NCI-H82 treated with DMSO at 0.1 percent for 48 hours (cell line): Measurements from ENCODE around the gene RAI14.
A peak's percentile ranks its signal among the peaks of the same experiment; 100 is the strongest.

Experiments used
- DNase-seq: peaks from one replicate; lab custom pipeline; 2025; ENCODE audit not compliant: unreplicated experiment; lab: John Stamatoyannopoulos, UW

RAI14 gene

DNA sequence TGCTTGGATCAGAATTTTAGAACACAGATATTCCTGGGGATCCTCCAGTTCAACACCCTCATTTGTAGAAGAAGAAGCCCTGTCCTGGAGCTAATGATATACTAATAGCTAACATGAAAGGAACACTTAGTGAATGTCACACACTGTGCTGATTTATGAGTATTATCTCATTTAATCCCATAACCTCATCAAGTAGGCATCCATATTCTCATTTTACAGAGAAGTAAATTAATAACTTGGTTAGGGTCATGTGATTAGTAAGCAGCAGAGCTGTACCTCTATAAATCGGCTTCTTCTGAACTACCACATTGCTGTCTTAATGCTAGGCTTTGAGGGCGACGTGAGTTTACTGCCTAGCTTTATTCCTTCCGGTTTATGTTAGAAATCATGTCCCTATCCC lies 188.9 kb downstream of the RAI14 start:
- DNase-seq = peak; percentile 1

DNA sequence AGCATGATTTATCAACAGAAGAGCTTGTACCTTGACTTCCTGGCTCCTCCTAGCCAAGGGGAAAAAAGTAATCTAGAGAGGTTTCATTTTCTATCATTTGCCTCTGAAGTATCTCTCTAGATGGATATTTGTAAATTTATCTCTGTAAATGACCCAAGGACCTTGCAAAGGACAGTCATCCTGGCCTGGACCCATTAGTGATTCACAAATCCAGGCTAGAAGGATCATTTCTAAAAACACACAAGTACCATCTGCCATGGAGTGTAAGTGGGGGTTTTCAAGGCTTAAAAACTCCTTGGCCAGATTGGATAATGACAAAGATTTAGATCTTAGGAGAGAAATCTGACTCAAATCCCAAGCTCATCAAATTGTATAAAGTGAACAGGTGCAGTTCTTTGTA lies 190.9 kb downstream of the RAI14 start:
- DNase-seq = peak; percentile 68

DNA sequence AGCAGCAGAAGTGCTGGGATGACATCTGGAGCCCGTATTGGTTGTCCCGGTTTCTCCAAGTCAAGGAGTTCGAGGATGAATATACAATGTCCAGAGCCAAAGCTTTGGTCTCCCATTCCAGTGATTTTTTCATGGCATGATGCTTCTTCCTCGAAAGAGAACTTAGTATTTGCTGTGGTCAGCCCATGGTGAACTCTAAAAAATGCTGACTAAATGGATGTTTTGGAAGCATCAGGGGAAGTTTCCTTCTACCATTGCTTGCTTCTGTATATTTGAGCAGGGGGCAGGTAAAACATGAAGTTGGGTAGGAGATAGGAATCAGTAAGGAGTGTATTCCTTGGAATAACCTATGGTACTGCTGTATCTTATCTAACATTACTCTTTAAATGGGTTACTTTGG lies 191.4 kb downstream of the RAI14 start:
- no peak for DNase-seq

DNA sequence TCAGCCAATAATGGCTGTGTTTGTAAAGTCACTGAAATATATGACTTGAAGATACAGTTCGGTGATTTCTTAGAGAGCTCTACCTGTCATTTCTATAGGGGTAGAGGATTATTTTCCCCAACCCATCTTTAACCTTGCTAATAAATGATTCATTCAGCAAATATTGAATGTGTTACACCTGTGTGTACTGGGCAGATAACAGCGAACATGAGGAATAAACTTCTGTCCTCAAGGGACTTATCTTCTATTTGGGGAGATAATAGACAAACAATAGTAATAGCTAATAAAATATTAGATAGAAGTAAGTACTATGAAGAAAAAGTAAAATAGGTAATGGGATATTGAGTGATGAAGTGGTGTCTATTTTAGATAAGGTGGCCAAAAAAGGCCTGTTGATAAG lies 192.1 kb downstream of the RAI14 start:
- no peak for DNase-seq

DNA sequence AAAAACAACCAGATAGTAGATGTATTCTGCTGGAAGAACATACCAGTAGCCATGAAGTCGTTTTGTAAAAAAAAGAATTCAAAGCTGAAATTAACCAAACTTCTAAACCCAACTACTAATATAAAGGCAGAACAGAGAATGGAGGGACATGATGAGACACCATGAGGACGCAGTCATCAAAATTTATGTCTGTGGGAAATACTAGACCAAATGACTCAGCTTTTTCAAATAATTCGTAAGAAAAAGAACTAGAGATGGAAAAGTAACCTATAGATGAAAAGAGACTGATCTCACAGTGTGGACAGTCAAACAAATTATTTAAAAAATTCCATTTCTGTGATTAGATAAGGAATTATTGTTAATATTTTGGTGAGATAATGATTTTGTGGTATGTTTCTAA lies 193.1 kb downstream of the RAI14 start:
- DNase-seq = no peak

DNA sequence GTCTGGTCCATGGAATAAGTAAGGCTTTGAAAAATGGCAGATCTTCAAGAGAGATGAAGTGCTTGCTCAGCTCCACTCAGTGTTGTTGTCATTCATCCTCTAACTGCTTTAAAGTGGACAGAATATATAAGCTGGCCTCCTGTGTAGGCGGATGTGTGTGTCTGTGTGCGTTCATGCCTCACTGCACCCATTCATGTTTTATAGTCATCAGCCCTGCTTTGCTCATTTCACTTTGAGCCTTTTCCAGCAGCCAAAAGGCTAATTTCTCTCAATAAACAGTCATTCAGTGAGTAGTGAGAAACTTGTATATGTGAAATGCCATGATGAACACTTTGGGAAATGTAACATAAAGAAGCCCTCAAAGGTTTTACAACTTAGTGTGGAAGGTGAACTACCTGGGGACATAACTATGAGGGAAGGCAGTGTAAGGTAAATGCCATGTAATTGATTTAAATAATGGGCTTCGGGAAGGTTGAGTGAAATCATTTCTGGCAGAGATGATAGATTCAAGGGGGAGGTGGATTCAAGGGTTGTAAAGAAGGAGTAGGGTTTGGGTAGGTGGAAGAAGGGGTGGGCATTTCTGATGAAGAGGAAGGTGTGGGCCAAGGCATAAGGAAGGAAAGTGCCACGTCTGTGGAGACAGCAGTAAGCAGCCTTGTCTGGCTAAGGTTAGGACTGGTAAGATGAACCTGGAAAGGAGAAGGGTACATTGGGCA lies 198.5 kb downstream of the RAI14 start:
- no peak for DNase-seq

- no peak for DNase-seq
These were observed 201.0 kb downstream of the RAI14 start for GRCh38 chr5:34857161-34857560.

- DNase-seq = no peak
These were observed 201.8 kb downstream of the RAI14 start for GRCh38 chr5:34857894-34858293.

DNA sequence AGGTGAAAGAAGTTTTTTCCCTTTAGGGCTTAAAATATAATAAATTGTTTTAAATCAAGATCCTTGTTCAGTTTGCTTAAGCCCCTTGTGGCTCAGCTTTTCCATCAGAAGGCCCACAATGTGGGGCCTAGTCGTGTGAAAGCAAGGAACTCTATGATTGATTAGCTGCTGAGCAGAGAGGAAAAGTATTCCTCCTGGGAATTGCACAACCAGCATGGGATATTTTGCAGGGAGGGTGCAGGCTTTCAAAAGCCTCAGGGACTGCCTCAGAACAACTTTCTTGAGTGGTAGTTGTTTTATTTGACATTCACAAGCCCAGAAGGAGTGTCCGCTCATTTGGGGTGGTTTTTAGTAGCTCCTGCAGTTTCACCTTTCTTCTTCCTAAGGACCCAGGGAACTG lies 202.7 kb downstream of the RAI14 start:
- no peak for DNase-seq

GRCh38 chr5:34859253-34859652 lies 203.1 kb downstream of the RAI14 start:
- no peak for DNase-seq

- DNase-seq = no peak
These were observed 207.8 kb downstream of the RAI14 start for GRCh38 chr5:34863946-34864345.

DNA sequence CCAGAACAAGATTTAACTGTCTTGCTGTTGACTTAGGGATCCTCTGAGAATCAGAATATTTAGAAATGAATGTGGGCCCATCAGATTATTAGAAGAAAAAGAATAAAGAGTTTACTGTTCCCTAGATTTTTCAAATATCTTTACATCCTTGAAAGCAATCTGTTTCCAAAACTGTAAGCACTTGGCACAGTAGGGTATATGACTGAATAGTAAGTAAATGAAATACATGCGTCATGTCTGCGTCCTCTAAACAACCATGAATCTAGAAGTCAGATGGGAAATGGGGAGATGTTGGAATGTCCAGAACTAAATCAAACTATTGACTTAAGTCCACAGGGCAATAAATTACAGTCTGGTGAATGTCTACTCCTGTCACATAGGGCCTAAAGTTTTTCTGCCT lies 209.0 kb downstream of the RAI14 start:
- no peak for DNase-seq

DNA sequence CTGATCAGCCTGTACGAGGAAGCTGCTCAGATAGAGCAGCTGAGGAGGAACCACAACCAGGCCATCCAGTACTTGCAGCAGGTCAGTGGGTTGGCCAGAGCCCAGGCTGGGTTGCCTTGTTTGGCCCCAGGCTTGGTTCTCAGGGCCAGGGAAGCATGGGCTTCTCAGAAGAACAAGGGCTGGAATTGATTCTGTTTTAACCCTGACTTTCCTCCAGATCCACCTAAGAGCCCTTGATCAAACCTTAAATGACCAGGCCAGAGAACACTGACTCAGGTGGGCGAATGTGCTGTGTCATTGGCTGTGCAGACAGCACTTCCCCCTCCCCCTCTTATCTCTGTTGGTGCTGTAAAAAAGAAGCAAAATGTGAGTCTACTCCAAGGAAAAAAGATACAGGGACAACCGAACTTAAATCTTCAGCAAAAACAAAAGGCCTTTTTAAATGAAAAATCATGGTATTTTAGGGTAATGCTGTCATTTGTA lies 210.9 kb downstream of the RAI14 start:
- DNase-seq = no peak

DNA sequence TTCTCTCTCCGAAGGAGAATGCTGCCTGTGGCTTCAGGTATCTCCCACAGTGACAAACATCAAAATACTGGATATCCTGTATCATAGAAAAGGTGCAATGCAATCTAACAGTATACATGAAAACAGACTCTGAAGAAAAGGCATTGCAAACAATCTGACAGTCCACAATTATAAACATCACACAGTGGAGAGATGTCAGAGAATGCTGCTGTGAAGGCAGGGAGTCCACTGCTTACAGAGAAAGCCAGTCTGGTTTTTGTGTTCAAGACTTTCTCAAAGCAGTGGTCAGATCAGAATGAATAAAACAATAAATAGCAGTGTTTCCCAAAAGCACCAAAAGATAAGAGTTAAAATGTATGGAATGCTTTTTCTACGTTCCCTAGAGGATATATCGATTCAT lies 211.5 kb downstream of the RAI14 start:
- no peak for DNase-seq

DNA sequence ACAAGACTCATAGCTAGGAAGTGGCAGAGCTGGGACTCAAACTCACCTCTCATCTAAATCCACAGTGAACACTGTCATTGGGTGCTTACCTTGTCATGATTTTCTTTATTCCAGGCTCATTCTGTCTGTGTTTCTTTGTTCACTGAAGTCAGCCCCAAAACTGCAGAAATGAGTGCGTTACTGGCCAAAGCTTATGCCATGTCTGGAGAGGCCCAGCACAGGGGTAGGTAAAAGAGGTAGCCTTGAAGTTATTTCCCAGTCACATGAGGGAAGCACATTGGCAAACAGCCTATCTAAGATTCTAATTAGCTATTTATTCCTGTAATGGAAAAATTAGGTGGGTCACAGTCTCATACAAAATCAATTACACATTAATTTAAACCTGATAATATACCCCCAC lies 212.7 kb downstream of the RAI14 start:
- DNase-seq = no peak

- DNase-seq = no peak
These were observed 213.1 kb downstream of the RAI14 start for GRCh38 chr5:34869256-34869655.

DNA sequence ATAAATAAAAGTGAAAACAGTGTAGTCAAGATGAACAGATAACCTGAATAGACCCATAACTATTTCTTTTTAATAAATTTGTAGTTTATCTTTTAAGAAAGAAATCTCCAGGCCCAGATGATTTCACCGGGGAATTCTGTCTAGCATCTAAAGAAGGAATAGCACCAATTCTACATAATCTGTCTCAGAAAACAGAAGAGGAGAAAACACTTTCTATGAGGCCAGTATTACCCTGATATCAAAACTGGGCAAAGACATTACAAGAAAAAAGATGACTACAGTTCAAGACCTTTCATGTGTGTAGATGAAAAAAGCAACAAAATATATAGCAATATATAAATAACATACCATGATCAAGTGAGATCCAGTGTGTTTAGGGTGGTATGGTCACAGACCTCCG lies 214.3 kb downstream of the RAI14 start:
- no peak for DNase-seq

DNA sequence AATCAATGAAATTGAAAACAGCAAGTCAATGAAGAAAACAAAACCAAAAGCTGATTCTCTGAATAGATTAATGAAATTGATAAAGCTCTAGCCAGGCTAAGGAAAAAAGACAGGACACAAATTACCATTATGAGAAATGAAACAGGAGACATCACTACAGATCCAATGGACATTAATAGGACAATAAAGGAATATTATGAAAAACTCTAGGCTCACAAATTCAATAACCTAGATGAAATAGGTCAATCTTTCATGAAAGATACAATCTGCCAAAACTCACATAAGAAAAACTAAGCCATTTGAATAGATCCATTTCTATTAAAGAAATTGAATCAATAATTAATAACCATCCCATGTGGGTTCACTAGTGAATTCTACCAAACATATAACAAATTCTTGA lies 220.1 kb downstream of the RAI14 start:
- DNase-seq = no peak

DNA sequence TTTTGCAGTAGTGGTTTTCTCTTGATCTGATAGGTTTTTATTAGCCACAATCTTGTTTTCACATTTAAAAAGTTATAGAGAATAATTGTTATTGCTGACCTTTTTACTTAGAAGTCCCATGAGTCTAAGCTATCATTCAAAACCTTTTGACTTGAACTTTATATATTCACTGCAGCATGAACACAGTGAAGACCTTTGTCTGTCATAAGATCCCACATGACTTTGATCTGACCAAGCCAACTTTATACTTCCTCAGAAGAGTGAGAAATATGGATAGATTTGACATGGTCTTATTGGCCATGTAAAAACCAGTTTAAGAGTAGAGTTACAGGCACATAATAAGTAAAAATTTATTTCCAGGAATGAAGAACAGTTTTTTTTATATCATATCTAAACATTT lies 225.1 kb downstream of the RAI14 start:
- no peak for DNase-seq
